GM19193 (cell line): ENCODE data around the gene TSPOAP1.

Experiments
- POLR2A ChIP-seq: IDR thresholded peaks from 4 replicates; pipeline ENCODE4 v1.6.1; 2011; ENCODE audit not compliant: insufficient read depth, insufficient read length; ENCODE audit errors: extremely low read depth

Gene TSPOAP1

DNA sequence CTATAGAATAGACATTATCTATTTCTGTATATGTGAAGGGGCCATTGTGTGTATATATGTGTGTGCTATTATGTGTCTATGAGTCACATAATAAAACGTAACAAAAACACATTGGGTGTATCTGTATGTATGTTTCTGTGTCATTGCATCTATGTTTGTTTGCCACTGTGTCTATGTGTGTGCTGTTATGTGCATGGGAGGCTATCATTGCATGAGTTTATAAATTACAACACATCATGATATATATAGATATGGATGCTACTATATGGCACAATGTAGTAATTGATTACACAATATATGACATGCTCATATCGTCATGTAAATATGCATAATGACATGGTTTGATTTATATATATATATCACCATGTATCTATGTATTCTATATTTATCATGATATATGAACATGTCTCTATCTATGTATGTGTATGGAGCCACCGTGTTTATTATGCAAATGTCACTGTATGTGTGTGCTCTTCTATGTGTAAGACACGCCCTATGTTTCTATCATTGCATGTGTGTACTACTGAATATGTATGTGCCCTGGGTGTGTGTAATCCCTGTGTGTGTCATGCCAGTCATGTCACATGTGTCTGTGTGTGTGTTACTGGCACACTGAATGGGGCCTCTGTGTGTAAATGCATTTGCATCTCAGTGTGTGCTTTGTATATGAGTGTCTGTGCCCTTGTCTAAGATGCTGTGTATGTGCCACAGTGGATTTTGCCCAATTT, 1.4 kb upstream of the TSPOAP1 start:
- no peak for TF ChIP-seq POLR2A

DNA sequence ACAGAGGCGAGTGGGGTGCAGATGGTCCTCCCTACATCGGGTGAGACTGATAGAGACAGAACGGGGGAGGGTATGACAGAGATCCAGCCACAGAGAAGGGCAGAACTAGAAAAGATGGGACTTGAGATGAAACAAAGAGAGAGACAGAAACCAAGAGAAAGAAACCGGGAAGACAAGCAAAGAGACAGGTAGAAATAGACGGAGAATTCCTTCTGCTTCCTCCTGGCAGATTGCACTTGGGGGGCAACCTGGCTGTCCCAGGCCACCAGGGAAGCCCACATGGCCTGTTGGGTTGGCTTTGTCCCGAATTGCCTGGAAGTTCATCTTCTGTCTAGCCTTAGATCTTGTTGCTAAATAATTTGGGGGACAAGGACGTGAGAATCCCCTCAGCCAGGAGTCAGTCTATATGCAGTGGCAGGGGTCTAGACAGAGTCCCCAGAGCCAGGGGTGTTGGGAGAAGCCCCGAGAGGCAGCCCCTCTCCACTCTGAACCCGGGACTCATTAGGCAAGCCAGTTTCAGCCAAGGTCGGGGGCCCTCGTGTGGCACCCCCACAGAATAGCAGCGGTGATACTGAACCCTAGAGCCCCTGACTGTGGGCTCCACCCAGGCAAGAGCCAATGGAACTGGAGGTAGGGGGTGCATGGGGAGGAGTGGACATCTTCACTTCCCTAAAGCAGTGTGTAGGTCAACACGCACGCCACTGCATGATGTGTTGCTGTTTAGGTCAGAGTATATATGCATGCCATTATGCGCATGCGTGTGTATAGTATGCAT, 627 bp upstream of the TSPOAP1 start:
- TF ChIP-seq POLR2A, result no peak

DNA sequence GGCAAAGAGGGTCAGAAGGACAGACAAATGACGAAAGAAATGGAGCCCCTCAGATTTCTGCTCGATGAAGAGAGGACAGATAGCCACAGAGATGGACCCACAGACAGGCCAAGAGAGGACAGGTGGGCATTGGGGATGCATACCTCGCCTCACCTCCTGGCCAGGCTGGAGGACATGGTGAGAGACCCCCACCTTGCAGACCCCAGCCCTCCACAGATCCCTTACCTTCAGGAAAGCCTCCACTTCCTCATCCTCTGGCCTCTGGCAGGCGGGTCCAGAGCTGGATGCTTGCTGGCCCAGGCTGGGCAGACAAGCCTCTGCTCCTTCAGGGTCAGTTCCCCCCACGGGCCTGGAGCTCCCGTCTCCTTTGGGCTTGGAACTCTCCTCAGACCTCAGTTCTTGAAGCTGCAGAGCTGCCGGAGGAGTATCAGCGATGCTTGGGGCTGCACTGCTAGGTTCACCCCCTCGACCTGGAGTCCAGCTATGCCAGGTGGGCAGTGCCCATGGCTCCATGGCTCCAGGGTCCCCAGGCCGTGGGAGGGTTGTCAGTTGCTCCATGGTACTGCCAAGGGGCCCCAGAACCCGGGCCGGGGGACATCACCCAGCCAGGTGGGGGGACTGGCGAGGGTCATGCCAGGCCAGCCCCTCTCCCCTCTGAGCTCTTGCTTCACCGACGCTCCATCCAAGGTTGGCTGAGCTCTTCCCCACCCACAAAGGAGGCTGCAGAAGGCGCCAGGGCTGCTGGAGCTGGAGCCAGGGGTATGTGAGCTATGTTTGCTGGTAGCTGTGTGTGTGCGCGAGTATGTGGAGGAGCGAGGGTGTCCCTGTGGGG, 1.0 kb downstream of the TSPOAP1 start:
- TF ChIP-seq POLR2A, result no peak

DNA sequence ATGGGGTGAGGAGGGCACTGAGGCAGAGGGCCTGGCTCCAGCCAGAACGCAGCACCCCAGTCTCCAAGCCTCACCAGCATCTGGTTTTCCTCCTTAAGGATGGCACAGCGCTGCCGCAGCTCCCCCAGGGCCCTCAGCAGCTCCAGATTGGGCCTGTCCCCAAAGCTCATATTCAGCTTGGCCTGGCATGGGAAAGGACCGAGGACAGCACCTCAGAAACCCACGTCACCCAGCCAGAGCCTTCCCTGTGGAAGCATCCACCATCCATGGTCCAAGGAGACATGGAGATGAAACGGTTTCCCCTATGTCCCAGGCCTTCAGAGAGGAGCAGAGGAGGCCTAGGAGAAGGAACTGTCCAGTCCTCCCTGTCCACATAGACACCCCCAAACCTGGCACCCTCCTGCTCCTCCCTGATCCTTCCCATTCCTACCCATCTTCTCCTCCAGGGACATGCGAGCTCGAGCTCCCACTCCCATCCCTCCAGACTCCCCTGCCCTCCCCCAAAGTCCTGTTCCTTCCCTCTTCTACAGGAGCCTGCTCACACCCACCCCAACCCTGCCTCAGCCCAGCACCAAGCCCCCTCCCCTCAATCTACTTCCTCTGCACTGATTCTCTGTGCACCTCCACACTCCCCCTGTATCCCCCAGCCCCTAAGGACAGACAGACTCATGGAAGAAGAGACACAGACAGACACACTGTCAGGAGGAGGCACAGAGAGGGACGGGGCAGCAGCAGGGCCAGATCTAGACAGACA, 1.8 kb downstream of the TSPOAP1 start:
- no peak for TF ChIP-seq POLR2A

DNA sequence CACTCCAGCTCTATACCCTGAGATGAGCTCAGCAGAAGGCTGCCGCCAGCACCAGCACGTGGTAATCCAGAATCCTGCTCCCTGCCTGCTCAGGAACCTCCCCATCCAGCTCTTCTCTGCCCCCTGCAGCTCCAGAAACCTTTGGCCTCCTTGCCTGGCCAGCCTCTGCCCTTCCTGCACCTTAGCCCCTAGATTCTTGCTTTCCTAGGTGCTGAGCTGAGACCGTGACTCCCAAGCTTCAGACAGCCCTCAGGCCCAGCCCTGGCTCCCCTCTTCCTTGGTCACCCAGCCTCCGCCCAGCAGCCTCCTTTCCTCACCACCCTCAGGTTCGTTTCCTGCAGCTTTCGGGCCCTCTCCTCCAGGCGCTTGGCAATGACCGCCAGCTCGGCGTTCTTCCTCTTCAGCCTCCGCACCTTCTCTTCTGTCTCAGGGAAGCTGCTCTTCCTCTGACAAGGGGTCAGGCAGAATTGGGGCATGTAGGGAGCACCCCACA, 2.6 kb downstream of the TSPOAP1 start:
- no peak for TF ChIP-seq POLR2A

DNA sequence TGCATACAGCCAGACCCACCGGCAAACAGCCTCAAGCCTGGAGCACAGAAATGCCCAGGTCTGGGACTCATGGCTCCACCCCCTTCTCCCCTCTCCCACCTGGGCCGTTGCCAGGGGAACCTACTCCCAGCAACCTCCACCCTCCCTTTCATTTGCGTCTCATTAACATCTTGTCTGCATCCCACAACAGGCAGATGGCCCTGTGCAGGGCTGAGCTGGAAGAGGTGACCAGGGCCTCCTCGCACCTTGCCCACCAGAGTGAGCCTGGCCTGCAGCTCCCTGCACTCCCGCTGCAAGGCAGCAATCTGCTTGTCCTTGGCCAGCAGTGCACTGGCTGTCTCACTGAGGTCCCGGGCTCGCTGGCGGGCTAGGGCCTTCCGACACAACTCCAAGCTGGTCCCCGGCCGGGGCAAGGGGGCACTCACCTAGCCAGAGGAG, 3.3 kb downstream of the TSPOAP1 start:
- no peak for TF ChIP-seq POLR2A

DNA sequence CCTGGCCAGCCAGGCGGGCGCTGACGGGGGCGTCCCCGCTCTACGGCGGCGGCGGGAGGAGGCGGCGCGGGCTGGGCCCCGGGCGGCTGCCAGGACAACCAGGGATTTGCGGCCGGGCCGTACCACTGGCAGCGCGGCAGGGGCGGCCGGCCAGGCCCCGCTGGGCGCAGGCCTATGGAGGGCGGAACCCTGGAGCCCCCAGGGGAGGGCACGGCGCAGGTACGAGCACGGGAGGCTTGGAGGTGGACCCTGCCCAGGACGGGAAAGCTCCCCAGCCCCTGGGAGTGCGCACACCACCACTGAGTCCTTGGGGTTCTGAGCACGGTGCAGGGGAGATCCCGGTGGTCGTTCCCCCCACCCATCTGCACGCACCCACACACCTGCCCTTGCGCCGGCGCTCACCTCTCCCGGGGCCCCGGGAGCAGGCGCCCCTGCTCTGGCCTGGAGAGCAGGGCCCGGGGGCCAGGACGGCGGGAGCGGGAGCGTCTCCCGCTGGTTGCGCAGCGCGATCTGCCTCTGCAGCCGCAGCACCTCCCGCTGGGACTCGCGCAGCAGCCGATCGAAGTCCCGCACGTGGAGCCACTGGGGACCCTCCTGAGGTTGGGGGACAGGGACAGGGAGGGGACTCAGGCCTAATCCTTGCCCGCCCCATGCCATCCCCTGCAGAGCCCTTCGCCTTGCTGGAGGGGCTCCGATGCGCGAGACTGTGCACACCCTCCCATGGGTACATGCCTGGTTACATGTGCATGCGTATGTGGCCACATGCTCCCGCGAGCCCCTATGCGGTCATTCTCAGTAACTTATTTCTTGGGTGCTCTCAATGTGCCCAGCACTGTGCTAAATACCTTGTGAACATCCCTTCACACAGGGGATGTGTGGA, 3.9 kb downstream of the TSPOAP1 start:
- no peak for TF ChIP-seq POLR2A

DNA sequence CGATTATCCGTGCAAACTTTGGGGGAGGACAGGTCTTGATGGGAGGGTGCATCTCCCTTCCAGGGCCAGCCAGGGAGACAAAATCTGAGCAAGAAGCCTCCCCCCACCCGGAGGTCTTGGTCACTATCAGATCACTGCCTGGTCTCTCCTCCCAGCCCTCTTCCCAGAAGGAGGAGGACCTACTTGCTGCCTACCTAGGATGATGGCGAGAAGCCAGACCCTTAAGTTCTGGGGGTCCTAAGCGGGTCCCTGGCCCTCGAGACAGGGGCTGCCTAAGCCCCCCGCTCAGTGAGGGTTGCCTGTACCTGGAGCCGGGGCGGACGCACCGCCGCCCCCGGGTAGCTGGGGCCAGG, 4.6 kb downstream of the TSPOAP1 start:
- no peak for TF ChIP-seq POLR2A

DNA sequence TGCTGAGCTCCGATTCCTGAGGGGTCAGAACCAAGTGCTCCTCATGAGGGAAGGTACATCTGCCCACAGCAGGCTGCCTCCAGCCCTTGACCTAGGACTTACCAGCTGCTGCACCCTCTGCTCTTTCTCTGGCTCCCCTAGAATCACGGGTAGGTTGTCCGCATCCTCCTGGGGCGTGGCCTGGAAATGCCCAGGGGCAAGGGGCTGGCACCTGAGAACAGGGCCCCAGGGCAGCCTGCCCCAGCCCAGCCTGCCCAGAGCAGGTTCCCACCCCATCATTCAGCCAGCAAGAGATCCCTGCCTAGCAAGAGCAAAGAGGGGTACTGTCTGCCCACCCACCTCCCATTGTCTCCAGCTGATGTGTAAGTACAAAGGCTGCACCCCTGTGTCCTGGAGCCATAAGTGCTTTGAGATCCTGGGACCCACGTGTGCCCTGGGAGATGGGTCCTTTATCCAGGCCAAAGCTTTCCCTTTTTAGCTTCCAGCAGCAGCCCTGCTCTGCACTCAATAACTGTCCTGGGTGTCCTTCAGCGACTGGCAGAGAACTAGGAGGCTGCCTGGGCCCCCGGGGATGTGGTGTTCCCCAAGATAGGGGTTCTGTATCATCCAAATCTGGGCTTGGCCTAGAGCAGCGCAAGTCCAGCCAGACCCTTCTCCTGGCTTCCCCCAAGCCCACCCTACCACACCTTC, 5.1 kb downstream of the TSPOAP1 start:
- TF ChIP-seq POLR2A, result no peak

DNA sequence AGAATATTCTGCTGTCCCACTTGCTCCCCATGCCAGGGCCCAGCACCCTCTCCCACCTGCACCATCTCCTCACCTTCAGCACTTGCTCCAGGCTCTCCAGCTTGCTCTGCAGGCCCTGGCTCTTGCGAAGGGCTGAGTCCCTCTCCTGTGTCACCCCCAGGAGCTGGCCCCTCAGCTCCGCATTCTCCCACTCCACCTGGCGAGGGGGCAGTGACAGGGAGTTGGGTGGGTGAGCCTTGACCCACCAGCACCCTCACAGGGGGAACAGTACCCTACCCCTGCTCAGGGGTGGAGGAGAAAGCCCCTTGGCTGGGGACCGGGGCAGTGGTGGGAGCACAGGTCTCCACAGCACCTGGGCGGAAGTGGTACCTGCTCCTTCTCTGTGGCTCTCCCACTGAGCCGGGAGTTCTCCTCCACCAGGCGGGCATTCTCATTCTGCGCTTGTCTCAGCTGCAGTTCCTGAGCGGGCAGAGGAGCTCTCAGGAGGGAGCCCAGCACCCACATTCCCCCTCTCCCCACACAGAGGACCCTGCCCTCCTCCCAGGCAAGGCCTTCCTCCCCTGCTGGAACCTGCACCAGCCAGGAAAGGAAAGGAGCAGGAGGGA, 5.9 kb downstream of the TSPOAP1 start:
- TF ChIP-seq POLR2A, result no peak

DNA sequence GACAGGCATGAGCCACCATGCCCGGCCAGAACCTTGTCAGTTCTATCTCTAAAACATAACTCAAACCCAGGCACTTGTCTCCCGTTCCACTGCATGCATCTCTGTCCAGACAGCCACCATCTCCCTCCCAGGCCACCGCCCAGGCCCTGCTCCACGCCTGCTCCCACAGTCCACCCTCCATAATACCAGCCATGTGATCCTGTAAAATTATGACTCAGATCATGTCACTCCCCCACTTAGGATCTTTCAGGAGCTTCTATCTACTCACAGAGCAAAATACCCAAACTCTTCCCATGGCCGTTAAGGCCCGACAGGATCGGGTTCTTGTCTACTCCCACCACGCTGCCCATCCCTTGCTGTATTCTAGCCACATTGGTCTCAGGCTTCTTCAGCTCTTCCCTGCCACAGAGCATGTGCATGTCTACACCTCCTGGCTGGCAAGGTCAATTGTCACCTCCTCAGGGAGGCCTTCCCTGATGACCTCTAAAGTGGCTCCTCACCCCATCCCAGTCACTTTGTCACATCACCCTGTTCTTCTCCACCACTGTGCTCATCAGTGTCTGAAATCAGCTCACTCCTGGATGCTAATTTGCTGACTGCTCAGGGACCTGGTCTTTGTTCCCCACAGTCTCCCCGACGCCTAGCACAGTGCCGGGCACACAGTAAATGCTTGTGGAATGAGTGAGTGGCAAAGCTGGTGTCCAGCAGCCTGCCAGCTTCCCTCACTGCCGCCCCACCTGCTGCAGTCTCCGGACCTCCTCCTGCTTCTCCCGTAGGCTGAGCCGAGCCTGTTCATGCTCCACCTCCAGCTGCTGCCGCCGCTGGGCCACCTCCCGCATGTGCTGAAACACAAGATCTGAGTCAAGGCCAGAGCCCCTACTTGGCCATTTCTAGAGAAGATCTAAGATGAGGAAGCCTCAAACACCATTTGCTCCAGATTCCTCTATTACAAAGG, 6.7 kb downstream of the TSPOAP1 start:
- TF ChIP-seq POLR2A, result no peak
